Measurements from ENCODE around the gene DHX32.
"Not testable (repeated sequence)": the region's sequence is repeated elsewhere in the genome, so short reads cannot be mapped to it uniquely, and the experiment has no call there.

The DHX32 gene

GRCh38 chr10:125896088-125896934, 15.2 kb upstream of the DHX32 start, which contains the start of gene FANK1:
TSS of gene FANK1 (plus strand) at chr10:125896564. CDS start at chr10:125896643, 79 bp downstream.
- peak; percentile 89 for DNase-seq (ENCODE audit: low read depth)

- DNase-seq (ENCODE audit: low read depth) = peak; percentile 76
These were observed 14.3 kb upstream of the DHX32 start for GRCh38 chr10:125895130-125896087.

GRCh38 chr10:125894176-125894575, 13.1 kb upstream of the DHX32 start:
- not testable (repeated sequence) for DNase-seq (ENCODE audit: low read depth)

- not testable (repeated sequence) for DNase-seq (ENCODE audit: low read depth)
These were observed 11.3 kb upstream of the DHX32 start for GRCh38 chr10:125892402-125892801.

- not testable (repeated sequence) for DNase-seq (ENCODE audit: low read depth)
These were observed 8.3 kb upstream of the DHX32 start for GRCh38 chr10:125889441-125889840.

- DNase-seq (ENCODE audit: low read depth) = no peak
These were observed 5.9 kb upstream of the DHX32 start for GRCh38 chr10:125886914-125887512.

- no peak for DNase-seq (ENCODE audit: low read depth)
These were observed 2.1 kb upstream of the DHX32 start for GRCh38 chr10:125883211-125883610.

GRCh38 chr10:125882596-125882995, 1.5 kb upstream of the DHX32 start:
- DNase-seq (ENCODE audit: low read depth) = no peak

GRCh38 chr10:125880719-125881118, 373 bp downstream of the DHX32 start:
- no peak for DNase-seq (ENCODE audit: low read depth)

GRCh38 chr10:125878957-125879835, 1.9 kb downstream of the DHX32 start:
- DNase-seq (ENCODE audit: low read depth) = peak; percentile 64

GRCh38 chr10:125871338-125871737, 9.8 kb downstream of the DHX32 start:
- DNase-seq (ENCODE audit: low read depth) = peak; percentile 37

- peak; percentile 34 for DNase-seq (ENCODE audit: low read depth)
These were observed 12.6 kb downstream of the DHX32 start for GRCh38 chr10:125868372-125868975.

GRCh38 chr10:125866421-125867029, 14.6 kb downstream of the DHX32 start:
- no peak for DNase-seq (ENCODE audit: low read depth)

- no peak for DNase-seq (ENCODE audit: low read depth)
These were observed 16.0 kb downstream of the DHX32 start for GRCh38 chr10:125865120-125865519.

- DNase-seq (ENCODE audit: low read depth) = no peak
These were observed 21.8 kb downstream of the DHX32 start for GRCh38 chr10:125859128-125859817.

- DNase-seq (ENCODE audit: low read depth) = peak; percentile 9
These were observed 23.8 kb downstream of the DHX32 start for GRCh38 chr10:125857185-125857760.

- no peak for DNase-seq (ENCODE audit: low read depth)
These were observed 28.6 kb downstream of the DHX32 start for GRCh38 chr10:125852487-125852886.

GRCh38 chr10:125850766-125851731, 30.0 kb downstream of the DHX32 start:
- DNase-seq (ENCODE audit: low read depth) = no peak

All from fibroblast of gingiva (primary cell).